ENCODE measurements around the gene PSG7. TPM values are rescaled to one million over a fixed set of nuclear protein-coding genes. Genes with fewer than 3 reads are reported as not detected.
A peak's percentile ranks its signal among the peaks of the same experiment; 100 is the strongest.
"Not testable (repeated sequence)": the region's sequence is repeated elsewhere in the genome, so short reads cannot be mapped to it uniquely, and the experiment has no call there.

Gene PSG7
- not detected in 2 replicates for total RNA-seq (2014; rRNA removed)
- not detected for polyA plus RNA-seq (2012)

DNA sequence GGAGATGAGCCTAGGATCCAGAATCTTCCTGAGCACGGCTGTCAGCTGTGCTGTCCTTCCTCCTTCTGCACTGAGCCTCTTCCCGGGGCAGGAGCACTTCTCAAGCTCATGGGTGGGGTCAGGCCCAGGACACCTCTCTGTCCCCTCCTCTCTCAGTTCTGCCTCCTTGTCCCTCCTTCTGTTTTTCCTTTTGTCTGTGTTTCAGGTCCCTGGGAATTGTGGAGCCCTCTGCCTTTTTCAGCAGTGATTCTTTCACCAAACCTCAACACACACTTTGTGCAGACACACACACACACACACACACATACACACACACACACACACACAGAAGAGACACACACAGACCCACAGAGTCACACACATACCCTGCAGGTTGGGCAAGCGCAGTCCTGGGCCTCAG is at the start of gene PSG7:
TSS of gene PSG7 (minus strand) at position 101 of the 400 bp plus-strand sequence. CDS start 131 bp downstream, outside the sequence.
- DNase-seq (ENCODE audit: low read depth): not testable (repeated sequence)

DNA sequence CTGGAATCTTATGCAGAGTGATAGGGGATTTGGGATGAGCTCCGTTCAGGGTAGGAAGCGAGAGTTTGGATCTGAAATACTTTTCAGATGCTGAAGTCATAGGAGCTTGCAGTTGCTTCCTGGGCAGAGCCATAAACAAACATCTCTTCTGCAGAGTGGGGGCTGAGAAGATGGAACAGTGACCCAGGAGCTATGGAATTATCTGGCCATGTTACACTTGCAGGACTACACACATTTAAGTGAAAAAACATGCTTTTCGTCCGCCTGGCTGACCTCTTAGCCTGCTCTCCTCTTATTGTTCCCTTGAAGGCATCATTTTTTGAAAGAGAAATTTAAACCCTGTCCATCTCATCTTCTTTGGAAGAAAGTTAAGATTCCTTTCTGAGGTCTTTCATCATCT is 48.6 kb upstream of the PSG7 start:
- DNase-seq (ENCODE audit: low read depth): no peak

DNA sequence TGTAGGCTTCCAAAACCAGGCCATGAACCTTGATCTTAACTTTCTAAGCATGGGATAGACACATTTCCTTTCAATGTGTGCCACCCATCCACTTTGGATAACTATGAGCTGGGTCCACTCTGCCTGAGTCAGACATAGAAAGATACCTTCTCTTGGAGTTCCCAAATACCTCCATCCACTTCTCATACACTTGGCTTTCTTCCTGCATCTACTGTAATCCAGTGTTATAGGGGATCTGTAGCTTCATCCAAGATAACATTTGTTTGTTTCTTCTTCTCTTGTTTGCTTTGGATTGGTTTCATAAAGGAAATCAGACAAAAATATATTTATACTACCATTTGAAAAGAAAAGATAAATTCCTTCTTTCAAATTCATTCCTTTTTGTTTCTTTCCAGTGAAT is 45.1 kb upstream of the PSG7 start:
- not testable (repeated sequence) for DNase-seq (ENCODE audit: low read depth)

- DNase-seq (ENCODE audit: low read depth): not testable (repeated sequence)
These were observed 34.4 kb upstream of the PSG7 start for GRCh38 chr19:42971451-42971850.

- DNase-seq (ENCODE audit: low read depth): peak; percentile 67
These were observed 28.2 kb upstream of the PSG7 start for GRCh38 chr19:42965176-42965575.

GRCh38 chr19:42961119-42961518 is 24.1 kb upstream of the PSG7 start:
- DNase-seq (ENCODE audit: low read depth): peak; percentile 56

DNA sequence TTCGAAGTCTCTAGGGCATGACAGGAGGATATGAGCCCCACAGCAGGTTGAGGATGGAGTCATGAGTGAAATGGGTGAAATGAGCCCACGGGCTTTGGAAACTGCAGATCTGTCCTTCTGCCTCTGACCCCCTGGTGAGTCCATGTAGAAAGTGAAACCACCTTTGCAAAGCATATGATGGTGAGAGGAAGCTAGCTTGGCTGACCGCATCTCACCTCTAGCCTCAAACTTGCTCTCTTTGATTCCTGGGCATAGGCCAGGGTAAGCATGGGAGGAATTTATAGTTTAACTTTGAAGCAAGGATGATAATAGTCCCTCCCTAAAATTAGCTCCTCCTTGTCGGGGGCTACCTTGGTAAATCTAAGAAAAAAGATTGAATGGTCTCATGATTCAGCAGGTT is 15.1 kb upstream of the PSG7 start:
- DNase-seq (ENCODE audit: low read depth): not testable (repeated sequence)

GRCh38 chr19:42951476-42951875 is 14.5 kb upstream of the PSG7 start:
- not testable (repeated sequence) for DNase-seq (ENCODE audit: low read depth)

DNA sequence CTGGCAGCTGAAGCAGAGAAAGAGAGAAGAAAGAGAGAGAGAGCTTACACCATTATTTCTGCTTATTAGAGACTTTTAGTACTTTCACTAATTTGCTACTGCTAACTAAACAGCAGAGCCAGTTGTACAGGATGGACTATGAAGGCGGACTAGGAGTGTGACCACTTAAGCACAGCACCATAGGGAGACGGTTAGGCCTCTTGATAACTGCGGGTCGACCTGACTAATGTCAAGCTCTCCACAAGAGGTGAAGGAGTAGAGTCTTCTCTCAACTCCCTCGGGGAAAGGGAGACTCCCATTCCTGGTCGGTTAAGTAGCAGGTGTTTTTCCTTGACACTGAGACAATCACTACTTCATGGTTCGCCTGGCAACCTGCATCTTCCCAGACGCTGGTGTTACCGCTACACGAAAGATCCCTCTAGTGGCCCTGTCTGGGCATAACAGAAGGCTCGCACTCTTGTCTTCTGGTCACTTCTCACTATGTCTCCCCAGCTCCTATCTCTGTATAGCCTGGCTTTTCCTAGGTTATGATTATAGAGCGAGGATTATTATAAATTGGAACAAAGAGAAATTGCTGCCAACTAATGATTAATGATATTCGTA is 5.3 kb upstream of the PSG7 start:
- peak; percentile 14 for DNase-seq (ENCODE audit: low read depth)

- DNase-seq (ENCODE audit: low read depth): peak; percentile 15
These were observed 2.3 kb downstream of the PSG7 start for GRCh38 chr19:42934726-42935125.

- DNase-seq (ENCODE audit: low read depth): peak; percentile 8
These were observed 2.8 kb downstream of the PSG7 start for GRCh38 chr19:42934183-42934582.

GRCh38 chr19:42933412-42933811 is 3.6 kb downstream of the PSG7 start:
- DNase-seq (ENCODE audit: low read depth): not testable (repeated sequence)

DNA sequence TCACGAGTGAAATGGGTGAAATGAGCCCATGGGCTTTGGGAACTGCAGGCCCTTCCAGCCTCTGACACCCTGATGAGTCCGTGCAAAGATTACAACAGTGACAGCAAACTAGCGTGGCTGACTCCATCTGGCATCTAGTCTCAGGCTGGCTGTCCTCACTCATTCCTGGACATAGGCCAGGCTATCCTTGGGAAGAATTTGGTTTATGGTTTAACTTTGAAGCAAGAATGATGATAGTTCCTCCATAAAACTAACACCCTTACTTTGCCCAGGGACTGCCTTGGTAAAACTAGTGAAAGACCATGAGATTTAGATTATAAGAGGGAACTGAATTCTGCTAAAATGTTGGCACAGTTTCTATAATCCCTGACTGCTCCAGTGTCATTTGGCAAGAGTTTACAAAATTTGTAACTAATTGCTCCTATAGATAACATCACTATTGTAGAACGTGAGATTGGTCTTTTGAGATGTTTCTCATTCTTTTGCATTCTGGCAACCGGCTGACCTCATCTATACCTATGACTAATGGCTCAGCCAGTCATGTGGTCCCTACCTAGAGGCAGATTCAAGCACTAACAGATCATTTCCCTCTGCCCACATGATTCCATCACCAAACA is 4.4 kb downstream of the PSG7 start:
- DNase-seq (ENCODE audit: low read depth): peak; percentile 64

- DNase-seq (ENCODE audit: low read depth): peak; percentile 28
These were observed 6.8 kb downstream of the PSG7 start for GRCh38 chr19:42930214-42930613.

GRCh38 chr19:42928896-42929295 is 8.1 kb downstream of the PSG7 start:
- no peak for DNase-seq (ENCODE audit: low read depth)

GRCh38 chr19:42926781-42927180 is 10.2 kb downstream of the PSG7 start:
- DNase-seq (ENCODE audit: low read depth): no peak

- DNase-seq (ENCODE audit: low read depth): peak; percentile 49
These were observed 13.9 kb downstream of the PSG7 start for GRCh38 chr19:42923106-42923505.

GRCh38 chr19:42920971-42921370 is 16.0 kb downstream of the PSG7 start:
- not testable (repeated sequence) for DNase-seq (ENCODE audit: low read depth)

DNA sequence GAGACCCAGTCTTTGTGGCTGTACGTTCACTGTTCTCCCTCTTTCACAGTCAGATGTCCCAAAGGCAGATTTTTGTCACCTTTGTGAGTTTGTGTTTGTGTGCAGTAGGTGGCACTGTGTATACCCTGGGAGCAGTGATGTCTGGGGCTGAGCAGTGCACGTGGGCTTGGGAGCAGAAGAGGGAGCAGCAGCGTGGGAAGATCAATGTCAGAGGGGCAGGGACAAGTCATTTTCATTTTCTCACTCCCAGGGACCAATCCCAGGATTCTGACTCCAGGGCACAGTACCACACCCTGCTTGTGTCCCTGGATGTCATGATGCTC is 17.3 kb downstream of the PSG7 start:
- no peak for DNase-seq (ENCODE audit: low read depth)

- DNase-seq (ENCODE audit: low read depth): not testable (repeated sequence)
These were observed 17.8 kb downstream of the PSG7 start for GRCh38 chr19:42919070-42919756.

DNA sequence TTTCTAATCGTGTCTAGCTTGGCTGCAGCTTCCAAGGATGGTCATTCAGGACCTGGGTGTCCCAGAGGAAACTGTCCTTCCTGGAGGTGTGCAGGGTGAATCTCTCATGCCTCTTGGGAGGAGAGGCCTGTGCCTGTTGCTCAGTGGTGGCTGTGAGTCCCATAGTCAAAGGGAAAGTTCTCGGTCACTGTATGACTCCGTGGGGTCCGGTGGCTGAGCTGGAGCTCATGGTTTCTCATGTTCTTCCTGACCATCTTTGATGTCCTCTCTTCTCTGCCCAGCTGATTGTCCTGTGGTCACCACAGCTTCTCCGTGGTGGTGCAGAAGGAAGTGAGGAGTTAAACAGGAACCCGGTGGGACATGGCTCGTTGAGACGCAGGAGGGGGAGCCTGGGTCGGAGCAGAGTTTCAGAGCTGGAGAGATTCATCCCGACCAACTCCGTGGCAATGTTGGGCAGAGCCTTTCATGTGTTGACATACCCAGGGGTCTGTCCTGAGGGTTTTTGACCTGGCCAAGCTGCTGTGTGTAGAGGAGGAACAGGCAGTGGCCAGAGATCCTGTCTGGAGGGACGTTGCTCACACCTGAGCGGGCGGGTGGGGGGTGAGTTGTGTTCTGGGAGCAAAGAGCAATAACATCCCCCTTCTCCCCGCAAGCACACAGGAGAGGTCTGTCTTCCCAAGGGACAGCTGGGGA is 18.5 kb downstream of the PSG7 start:
- not testable (repeated sequence) for DNase-seq (ENCODE audit: low read depth)

GRCh38 chr19:42917634-42918033 is 19.4 kb downstream of the PSG7 start, which contains the start of gene PSG6:
PSG6 (minus strand) TSS chr19:42917894; CDS start chr19:42917792, 102 bp downstream.
- not testable (repeated sequence) for DNase-seq (ENCODE audit: low read depth)

Measured in LHCN-M2 (cell line).